ENCODE data around the gene DACT1.

GRCh38 chr14:58605465-58605864 lies 32.3 kb upstream of the DACT1 start:
- no peak for TF ChIP-seq PML (IDR thresholded peaks at IDR 0.05; ENCODE audit: low read length)
- TF ChIP-seq, protein P1, sequence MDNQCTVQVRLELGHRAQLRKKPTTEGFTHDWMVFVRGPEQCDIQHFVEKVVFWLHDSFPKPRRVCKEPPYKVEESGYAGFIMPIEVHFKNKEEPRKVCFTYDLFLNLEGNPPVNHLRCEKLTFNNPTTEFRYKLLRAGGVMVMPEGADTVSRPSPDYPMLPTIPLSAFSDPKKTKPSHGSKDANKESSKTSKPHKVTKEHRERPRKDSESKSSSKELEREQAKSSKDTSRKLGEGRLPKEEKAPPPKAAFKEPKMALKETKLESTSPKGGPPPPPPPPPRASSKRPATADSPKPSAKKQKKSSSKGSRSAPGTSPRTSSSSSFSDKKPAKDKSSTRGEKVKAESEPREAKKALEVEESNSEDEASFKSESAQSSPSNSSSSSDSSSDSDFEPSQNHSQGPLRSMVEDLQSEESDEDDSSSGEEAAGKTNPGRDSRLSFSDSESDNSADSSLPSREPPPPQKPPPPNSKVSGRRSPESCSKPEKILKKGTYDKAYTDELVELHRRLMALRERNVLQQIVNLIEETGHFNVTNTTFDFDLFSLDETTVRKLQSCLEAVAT (IDR thresholded peaks at IDR 0.05) = no peak
- no peak for TF ChIP-seq NFIC (IDR thresholded peaks at IDR 0.05; ENCODE audit: low read depth, low read length)
- no peak for TF ChIP-seq ZNF274 (IDR thresholded peaks at IDR 0.05; ENCODE audit: insufficient read depth, insufficient read length)
- no peak for TF ChIP-seq POLR2AphosphoS5 (IDR thresholded peaks at IDR 0.05; ENCODE audit: low read length)
- TF ChIP-seq NBN (IDR thresholded peaks at IDR 0.05) = no peak
- TF ChIP-seq SIX5 (IDR thresholded peaks at IDR 0.05; ENCODE audit: low read depth, low read length, severe bottlenecking) = no peak
